Glutamatergic neuron (in vitro differentiated cells): ENCODE results near the gene DSN1. TPM values are rescaled to one million over a fixed set of nuclear protein-coding genes. Genes with fewer than 3 reads are reported as not detected.

ENCODE experiments used
- DNase-seq: peaks from one replicate; pipeline ENCODE4 v3.0.0; 2022
- H3K27ac Mint-ChIP-seq: one replicate; pipeline ENCODE4 v1.8.0; 2020; ENCODE audit warnings: mild to moderate bottlenecking, mixed read lengths, inconsistent platforms; ENCODE audit not compliant: unreplicated experiment
- H3K27me3 Mint-ChIP-seq: one replicate; pipeline ENCODE4 v1.8.0; 2020; ENCODE audit warnings: mild to moderate bottlenecking, moderate library complexity, mixed read lengths, inconsistent platforms; ENCODE audit not compliant: unreplicated experiment
- H3K36me3 Mint-ChIP-seq: one replicate; pipeline ENCODE4 v1.8.0; 2020; ENCODE audit warnings: mild to moderate bottlenecking, mixed read lengths, inconsistent platforms; ENCODE audit not compliant: unreplicated experiment
- H3K4me1 Mint-ChIP-seq: one replicate; pipeline ENCODE4 v1.8.0; 2020; ENCODE audit warnings: mild to moderate bottlenecking, low read depth, mixed read lengths, inconsistent platforms; ENCODE audit not compliant: unreplicated experiment
- H3K4me3 Mint-ChIP-seq: one replicate; pipeline ENCODE4 v1.8.0; 2020; ENCODE audit warnings: mild to moderate bottlenecking, mixed read lengths, inconsistent platforms; ENCODE audit not compliant: unreplicated experiment
- H3K9me3 Mint-ChIP-seq: one replicate; pipeline ENCODE4 v1.8.0; 2020; ENCODE audit warnings: mild to moderate bottlenecking, moderate library complexity, mixed read lengths, inconsistent platforms; ENCODE audit not compliant: unreplicated experiment
- total RNA-seq: library from RNA; stranded (reverse); fragmentation: NEBNext Ultra II Directional; extraction: Animal tissue kit (Norgen Biotek cat#: 25700); gene quantifications from one replicate; pipeline ENCODE4 v1.2.1, GENCODE V29; 2021; ENCODE audit not compliant: unreplicated experiment
- TF ChIP-seq, protein P1 (sequence below): fragments of 200-600 bp; sonication (generic); IDR thresholded peaks from one replicate; pipeline ENCODE4 v1.5.0; 2021; ENCODE audit not compliant: partially characterized antibody, unreplicated experiment

The DSN1 gene
- total RNA-seq, 1 donor from 2014 or later = 6.4 TPM

DNA sequence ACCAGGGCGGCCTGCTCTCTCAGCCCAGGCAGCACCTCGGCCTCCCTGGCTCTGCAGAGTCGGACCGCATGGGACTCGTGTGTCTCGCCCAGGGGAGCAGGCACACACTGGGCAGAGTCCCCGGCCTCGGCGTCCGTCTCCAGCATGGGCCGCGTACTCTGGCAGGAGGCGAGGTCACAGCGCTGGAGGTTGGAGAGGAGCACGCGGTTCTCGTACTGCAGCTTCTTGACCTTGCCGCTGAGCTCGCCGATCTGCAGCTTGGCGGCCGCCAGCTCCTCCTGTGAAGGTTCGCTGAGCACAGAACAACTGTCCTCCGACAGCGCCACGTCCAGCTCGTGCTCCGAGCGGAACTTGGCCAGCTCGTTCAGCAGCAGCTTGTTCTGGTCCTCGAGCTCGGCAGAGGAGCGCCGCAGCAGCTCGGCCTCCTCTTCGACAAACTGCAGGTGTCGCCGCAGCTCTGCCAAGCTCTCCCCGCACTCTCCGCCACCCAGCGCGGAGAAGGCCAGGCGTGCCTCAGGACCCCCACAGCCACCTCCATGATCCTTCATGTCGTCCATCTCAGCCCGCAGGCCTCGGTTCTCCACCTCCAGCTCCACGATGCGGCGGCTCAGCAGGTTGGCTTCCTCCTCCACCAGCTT is 42.0 kb upstream of the DSN1 start:
- TF ChIP-seq, protein P1, sequence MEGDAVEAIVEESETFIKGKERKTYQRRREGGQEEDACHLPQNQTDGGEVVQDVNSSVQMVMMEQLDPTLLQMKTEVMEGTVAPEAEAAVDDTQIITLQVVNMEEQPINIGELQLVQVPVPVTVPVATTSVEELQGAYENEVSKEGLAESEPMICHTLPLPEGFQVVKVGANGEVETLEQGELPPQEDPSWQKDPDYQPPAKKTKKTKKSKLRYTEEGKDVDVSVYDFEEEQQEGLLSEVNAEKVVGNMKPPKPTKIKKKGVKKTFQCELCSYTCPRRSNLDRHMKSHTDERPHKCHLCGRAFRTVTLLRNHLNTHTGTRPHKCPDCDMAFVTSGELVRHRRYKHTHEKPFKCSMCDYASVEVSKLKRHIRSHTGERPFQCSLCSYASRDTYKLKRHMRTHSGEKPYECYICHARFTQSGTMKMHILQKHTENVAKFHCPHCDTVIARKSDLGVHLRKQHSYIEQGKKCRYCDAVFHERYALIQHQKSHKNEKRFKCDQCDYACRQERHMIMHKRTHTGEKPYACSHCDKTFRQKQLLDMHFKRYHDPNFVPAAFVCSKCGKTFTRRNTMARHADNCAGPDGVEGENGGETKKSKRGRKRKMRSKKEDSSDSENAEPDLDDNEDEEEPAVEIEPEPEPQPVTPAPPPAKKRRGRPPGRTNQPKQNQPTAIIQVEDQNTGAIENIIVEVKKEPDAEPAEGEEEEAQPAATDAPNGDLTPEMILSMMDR = no peak
- Mint-ChIP-seq H3K4me3 (no peak overlapping the region), H3K4me1 (peaks cover 16% of the 10 kb centered on the region), H3K27me3 (peaks cover 7% of the 10 kb centered on the region), H3K36me3 (no peaks in the 10 kb centered on the region), H3K27ac (peak overlapping the region; percentile 48), H3K9me3 (peaks cover 5% of the 10 kb centered on the region)
- DNase-seq = no peak

DNA sequence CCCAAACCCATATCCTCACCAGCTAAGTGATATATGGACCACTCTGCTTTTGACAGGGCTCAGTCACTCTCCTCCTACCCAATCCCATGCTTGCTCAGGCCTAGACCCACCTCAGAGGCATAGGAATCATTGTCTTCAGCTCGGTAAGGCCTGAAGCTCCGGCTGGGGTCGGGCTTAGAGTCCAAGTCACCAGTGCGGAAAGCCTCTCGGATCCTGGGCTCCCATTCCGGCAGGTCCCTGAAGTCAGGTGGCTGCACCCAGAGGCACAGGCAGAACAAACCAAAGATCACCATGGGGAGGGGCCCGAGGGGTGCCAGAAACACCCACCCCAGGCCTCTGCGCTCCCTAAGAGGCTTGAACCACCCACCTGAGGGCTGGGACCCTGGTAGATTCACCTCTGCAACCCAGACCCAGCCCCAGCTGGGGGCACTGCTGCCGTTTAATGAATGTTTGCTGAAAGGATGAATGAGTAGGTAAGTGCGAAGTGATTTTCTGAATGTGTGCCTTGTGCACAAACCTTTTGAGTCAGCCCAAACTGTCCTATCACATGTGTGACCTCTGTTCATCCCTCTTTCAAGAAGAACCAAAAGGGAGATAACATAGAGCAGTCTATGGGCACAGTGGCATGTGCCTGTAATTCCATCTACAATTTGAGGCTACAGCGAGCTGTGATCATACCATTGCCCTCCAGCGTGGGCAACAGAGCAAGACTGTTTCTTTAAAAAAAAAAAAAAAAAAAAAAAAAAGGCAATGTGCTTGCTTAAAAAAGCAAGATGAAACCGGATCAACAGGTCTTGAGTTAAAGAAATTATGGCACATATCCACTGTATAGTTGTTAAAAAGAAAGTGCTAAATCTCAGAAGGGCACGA is 39.3 kb upstream of the DSN1 start:
- H3K27ac Mint-ChIP-seq = no peak overlapping the region
- peaks cover 7% of the 10 kb centered on the region for H3K4me1 Mint-ChIP-seq
- H3K4me3 Mint-ChIP-seq = no peak overlapping the region
- H3K9me3 Mint-ChIP-seq = peaks cover 2% of the 10 kb centered on the region
- TF ChIP-seq, protein P1 = no peak
- H3K27me3 Mint-ChIP-seq = peaks cover 4% of the 10 kb centered on the region
- H3K36me3 Mint-ChIP-seq = no peaks in the 10 kb centered on the region
- no peak for DNase-seq

DNA sequence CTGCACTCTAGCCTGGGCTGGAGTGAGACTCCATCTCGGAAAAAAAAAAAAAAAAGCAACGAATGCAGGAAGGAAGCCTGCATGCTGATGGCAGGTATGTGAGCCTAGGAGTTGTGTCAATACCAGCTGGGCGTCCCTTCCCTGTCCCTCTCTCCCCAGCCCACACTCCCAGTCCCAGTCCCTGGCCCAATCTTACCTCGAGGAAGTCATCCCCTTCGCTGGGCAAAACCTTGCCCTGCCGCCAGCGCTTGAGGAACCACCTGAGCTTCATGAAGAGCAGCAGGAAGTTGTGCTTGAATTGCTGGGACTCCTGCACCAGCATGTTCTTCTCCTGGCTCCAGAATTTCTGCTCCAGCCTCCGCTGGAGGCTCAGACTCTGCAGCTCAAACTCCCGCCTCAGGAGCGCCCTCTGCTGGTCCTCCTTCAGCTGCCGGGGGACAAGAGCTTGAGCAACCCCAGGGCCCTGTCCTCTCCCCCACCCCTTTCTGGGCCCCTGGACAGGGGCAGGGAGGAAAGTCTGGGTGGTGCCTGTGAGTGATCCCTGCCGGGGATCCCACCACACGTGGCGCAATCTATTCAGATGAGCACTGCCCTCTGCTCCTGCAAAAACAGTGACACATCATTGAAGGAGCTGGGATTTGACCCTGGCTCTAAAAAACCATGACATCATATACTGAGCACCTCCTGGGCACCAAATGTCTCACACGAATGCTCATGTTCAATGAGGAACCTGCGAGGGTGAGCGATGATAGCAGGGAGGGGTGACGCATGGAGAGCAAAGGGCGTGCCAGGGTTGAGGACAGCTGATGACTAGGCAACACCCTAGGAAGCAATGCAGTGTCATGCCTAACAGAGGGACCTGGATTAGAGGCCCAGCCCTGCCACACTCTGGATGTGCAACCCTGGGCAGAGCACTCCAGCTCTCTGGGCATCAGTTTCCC is 35.0 kb upstream of the DSN1 start:
- peaks cover 1% of the 10 kb centered on the region for H3K27me3 Mint-ChIP-seq
- H3K36me3 Mint-ChIP-seq = peaks cover 5% of the 10 kb centered on the region
- DNase-seq = peak; percentile 80
- no peak overlapping the region for H3K4me3 Mint-ChIP-seq
- H3K27ac Mint-ChIP-seq = no peak overlapping the region
- TF ChIP-seq, protein P1 = peak; percentile 80
- no peaks in the 10 kb centered on the region for H3K9me3 Mint-ChIP-seq
- H3K4me1 Mint-ChIP-seq = no peaks in the 10 kb centered on the region

DNA sequence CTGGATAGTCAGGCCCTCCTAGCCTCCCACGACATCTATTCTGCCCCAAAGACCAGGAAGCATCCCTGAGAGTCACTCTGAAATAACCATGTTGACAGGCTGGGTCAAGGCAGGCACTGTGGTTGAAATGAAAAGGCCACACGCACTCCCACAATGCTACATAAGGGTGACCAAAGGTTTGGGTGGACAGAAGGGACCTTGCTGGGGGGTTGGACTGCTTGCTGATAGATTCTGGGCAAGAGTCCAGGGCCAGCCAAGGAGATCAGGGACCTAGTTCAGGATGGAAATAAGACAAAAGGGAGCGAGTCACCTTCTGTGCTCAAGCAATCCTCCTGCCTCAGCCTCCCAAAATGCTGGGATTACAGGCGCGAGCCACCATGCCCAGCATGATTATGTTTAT is 32.5 kb upstream of the DSN1 start:
- H3K27ac Mint-ChIP-seq = no peak overlapping the region
- TF ChIP-seq, protein P1 = no peak
- H3K27me3 Mint-ChIP-seq = no peaks in the 10 kb centered on the region
- peaks cover 8% of the 10 kb centered on the region for H3K36me3 Mint-ChIP-seq
- no peak for DNase-seq
- H3K4me1 Mint-ChIP-seq = peaks cover 2% of the 10 kb centered on the region
- peaks cover under 1% of the 10 kb centered on the region for H3K9me3 Mint-ChIP-seq
- H3K4me3 Mint-ChIP-seq = no peak overlapping the region
